ENCODE data around the gene PRUNE2.

DNA sequence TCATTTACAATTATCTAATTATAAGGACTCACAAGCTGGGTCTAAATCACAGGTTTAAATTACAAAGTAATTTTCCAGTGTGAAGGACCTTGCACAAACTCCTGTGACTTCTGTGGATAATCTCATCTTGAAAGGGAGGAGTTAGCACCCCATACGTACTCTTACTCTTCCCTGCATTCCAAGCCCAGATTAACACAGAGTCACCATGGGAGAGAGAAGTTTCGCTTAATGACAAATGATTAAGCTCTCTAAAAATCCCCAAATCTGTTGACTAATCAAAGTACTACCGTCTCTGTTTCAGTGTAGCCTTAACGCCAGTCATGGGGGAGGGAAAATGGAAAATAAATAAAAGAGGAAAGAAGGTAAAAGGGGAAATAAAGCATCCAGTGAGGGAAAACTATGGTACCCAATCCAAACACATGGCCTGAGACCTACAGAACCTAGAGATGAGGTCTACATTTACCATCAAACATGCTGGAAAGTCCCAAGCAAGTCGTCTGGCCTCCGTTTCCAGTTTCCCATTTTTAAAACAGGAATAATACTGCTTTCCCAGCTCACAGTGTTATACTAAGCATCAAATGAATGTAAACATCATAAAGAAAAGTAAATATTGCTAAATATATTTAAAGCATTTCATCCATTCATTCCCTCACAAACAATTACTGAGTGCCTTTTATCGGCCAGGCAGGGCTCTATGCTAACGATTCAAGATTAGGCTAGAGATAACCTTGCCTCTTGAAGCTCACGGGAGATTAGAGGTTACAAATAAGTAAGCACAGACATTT lies 78.4 kb downstream of the PRUNE2 start:
- TF ChIP-seq, protein P1, sequence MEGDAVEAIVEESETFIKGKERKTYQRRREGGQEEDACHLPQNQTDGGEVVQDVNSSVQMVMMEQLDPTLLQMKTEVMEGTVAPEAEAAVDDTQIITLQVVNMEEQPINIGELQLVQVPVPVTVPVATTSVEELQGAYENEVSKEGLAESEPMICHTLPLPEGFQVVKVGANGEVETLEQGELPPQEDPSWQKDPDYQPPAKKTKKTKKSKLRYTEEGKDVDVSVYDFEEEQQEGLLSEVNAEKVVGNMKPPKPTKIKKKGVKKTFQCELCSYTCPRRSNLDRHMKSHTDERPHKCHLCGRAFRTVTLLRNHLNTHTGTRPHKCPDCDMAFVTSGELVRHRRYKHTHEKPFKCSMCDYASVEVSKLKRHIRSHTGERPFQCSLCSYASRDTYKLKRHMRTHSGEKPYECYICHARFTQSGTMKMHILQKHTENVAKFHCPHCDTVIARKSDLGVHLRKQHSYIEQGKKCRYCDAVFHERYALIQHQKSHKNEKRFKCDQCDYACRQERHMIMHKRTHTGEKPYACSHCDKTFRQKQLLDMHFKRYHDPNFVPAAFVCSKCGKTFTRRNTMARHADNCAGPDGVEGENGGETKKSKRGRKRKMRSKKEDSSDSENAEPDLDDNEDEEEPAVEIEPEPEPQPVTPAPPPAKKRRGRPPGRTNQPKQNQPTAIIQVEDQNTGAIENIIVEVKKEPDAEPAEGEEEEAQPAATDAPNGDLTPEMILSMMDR (IDR thresholded peaks at IDR 0.05), result no peak
- TF ChIP-seq MAX (IDR thresholded peaks at IDR 0.05; ENCODE audit: low read depth) (no peak), POLR2AphosphoS5 (IDR thresholded peaks at IDR 0.05; ENCODE audit: low read depth, low read length) (no peak)
- TF ChIP-seq, protein P2, sequence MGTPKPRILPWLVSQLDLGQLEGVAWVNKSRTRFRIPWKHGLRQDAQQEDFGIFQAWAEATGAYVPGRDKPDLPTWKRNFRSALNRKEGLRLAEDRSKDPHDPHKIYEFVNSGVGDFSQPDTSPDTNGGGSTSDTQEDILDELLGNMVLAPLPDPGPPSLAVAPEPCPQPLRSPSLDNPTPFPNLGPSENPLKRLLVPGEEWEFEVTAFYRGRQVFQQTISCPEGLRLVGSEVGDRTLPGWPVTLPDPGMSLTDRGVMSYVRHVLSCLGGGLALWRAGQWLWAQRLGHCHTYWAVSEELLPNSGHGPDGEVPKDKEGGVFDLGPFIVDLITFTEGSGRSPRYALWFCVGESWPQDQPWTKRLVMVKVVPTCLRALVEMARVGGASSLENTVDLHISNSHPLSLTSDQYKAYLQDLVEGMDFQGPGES (IDR thresholded peaks at IDR 0.05; ENCODE audit: low read depth, low read length), result no peak
